Measurements from ENCODE around the gene ARMC2.
A peak's percentile ranks its signal among the peaks of the same experiment; 100 is the strongest.

ARMC2 gene

DNA sequence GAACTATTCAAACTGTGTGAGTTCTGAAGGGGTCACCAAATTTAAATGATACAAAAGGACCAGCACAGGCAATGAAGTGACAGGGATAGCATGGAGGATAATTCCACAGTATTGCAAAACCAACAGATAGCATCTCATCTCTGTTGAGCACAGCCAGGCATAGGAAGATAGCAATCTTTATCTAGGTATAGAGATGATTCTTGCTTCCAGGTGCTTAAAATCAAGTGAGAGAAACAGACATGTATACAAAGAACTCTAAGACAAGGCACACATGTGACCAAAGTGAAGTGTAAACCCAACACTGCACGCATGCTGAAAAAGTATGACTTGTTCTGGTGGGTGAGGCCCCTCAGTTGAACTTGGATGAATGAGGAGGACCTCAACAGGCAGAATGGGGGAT lies 48.4 kb upstream of the ARMC2 start:
- Histone ChIP-seq H3K9ac (ENCODE audit: low read depth, low read length, poor library complexity, severe bottlenecking) (peak overlapping the region; percentile 61), H3K4me1 (ENCODE audit: insufficient read depth, low read length, poor library complexity, severe bottlenecking) (peaks cover 57% of the 10 kb centered on the region), H3K4me3 (ENCODE audit: low read length, poor library complexity, severe bottlenecking) (peak overlapping the region; percentile 59), H4K20me1 (ENCODE audit: insufficient read depth, low read length, poor library complexity, severe bottlenecking) (no peaks in the 10 kb centered on the region), H3K9me3 (ENCODE audit: insufficient read depth, low read depth, low read length) (no peaks in the 10 kb centered on the region), H3K36me3 (ENCODE audit: insufficient read depth, low read length) (no peaks in the 10 kb centered on the region), H3K27me3 (ENCODE audit: insufficient read depth, low read length, poor library complexity, severe bottlenecking) (no peaks in the 10 kb centered on the region), H2AFZ (ENCODE audit: low read length) (0 out of 2 replicates have a peak overlapping the region, but pooled peaks have one; percentile 12), H3K79me2 (ENCODE audit: insufficient read depth, low read length) (no peaks in the 10 kb centered on the region), H3F3A (ENCODE audit: low read depth) (peaks cover 21% of the 10 kb centered on the region), H3K4me2 (ENCODE audit: low read depth, low read length, poor library complexity, severe bottlenecking) (peak overlapping the region; percentile 75), H3K9me2 (replicated peaks; ENCODE audit: low read depth, low read length) (no peaks in the 10 kb centered on the region)
- TF ChIP-seq EZH2phosphoT487 (IDR thresholded peaks at IDR 0.05; ENCODE audit: borderline replicate concordance): no peak
- TF ChIP-seq, protein P1, sequence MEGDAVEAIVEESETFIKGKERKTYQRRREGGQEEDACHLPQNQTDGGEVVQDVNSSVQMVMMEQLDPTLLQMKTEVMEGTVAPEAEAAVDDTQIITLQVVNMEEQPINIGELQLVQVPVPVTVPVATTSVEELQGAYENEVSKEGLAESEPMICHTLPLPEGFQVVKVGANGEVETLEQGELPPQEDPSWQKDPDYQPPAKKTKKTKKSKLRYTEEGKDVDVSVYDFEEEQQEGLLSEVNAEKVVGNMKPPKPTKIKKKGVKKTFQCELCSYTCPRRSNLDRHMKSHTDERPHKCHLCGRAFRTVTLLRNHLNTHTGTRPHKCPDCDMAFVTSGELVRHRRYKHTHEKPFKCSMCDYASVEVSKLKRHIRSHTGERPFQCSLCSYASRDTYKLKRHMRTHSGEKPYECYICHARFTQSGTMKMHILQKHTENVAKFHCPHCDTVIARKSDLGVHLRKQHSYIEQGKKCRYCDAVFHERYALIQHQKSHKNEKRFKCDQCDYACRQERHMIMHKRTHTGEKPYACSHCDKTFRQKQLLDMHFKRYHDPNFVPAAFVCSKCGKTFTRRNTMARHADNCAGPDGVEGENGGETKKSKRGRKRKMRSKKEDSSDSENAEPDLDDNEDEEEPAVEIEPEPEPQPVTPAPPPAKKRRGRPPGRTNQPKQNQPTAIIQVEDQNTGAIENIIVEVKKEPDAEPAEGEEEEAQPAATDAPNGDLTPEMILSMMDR (conservative IDR thresholded peaks at IDR 0.05; ENCODE audit: low read length): no peak

DNA sequence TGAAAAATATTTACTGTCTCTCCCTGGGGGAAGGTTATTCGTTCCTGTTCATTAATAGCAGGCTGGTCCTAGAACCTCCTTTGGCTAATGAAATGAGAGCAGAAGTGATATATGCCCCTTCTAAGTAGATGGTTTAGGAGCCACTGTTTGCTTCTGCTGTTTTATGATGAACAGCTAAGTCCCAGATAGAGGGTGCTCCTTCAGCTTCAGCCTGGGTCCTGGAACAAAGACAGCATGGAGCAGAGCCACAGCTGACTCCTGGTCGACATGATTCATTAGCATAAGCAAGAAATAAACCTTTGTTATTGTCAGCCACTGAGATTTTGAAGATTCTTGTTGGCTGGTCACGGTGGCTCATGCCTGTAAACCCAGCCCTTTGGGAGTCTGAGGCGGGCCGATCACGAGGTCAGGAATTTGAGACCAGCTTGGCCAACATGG lies 47.8 kb upstream of the ARMC2 start:
- no peaks in the 10 kb centered on the region for H3K9me2 ChIP-seq (replicated peaks; ENCODE audit: low read depth, low read length)
- H4K20me1 ChIP-seq (ENCODE audit: insufficient read depth, low read length, poor library complexity, severe bottlenecking): no peaks in the 10 kb centered on the region
- H2AFZ ChIP-seq (ENCODE audit: low read length): 0 out of 2 replicates have a peak overlapping the region, but pooled peaks have one; percentile 12
- no peaks in the 10 kb centered on the region for H3K79me2 ChIP-seq (ENCODE audit: insufficient read depth, low read length)
- no peaks in the 10 kb centered on the region for H3K9me3 ChIP-seq (ENCODE audit: insufficient read depth, low read depth, low read length)
- H3K4me2 ChIP-seq (ENCODE audit: low read depth, low read length, poor library complexity, severe bottlenecking): peak overlapping the region; percentile 75
- peaks cover 21% of the 10 kb centered on the region for H3F3A ChIP-seq (ENCODE audit: low read depth)
- H3K9ac ChIP-seq (ENCODE audit: low read depth, low read length, poor library complexity, severe bottlenecking): peak overlapping the region; percentile 61
- TF ChIP-seq EZH2phosphoT487 (IDR thresholded peaks at IDR 0.05; ENCODE audit: borderline replicate concordance): no peak
- TF ChIP-seq, protein P1 (conservative IDR thresholded peaks at IDR 0.05; ENCODE audit: low read length): no peak
- peaks cover 57% of the 10 kb centered on the region for H3K4me1 ChIP-seq (ENCODE audit: insufficient read depth, low read length, poor library complexity, severe bottlenecking)
- no peaks in the 10 kb centered on the region for H3K27me3 ChIP-seq (ENCODE audit: insufficient read depth, low read length, poor library complexity, severe bottlenecking)
- no peaks in the 10 kb centered on the region for H3K36me3 ChIP-seq (ENCODE audit: insufficient read depth, low read length)
- no peak overlapping the region for H3K4me3 ChIP-seq (ENCODE audit: low read length, poor library complexity, severe bottlenecking)

DNA sequence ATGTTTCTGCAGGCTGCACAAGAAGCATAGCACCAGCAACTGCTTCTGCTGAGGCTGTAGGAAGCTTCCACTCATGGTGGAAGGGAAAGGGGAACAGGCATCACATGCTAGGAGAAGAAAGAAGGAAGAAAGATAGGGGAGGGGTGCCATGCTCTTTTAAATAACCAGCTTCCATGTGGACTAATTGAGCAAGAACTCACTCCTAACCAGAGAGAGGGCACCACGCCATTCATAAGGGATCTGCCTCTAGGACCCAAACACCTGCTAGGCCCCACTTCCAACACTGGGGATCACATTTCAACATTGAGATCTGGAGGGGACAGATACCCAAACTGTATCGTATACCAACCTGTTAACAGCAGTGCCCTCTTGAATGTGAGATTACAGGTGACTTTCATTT lies 46.9 kb upstream of the ARMC2 start:
- Histone ChIP-seq H3K9me2 (replicated peaks; ENCODE audit: low read depth, low read length) (no peaks in the 10 kb centered on the region), H3K27me3 (ENCODE audit: insufficient read depth, low read length, poor library complexity, severe bottlenecking) (no peaks in the 10 kb centered on the region), H2AFZ (ENCODE audit: low read length) (peak overlapping the region; percentile 29; the same call in 1 of the 2 replicates), H3K9me3 (ENCODE audit: insufficient read depth, low read depth, low read length) (no peaks in the 10 kb centered on the region), H3K36me3 (ENCODE audit: insufficient read depth, low read length) (no peaks in the 10 kb centered on the region), H3F3A (ENCODE audit: low read depth) (peaks cover 21% of the 10 kb centered on the region), H3K4me1 (ENCODE audit: insufficient read depth, low read length, poor library complexity, severe bottlenecking) (peaks cover 56% of the 10 kb centered on the region), H3K79me2 (ENCODE audit: insufficient read depth, low read length) (no peaks in the 10 kb centered on the region), H3K4me2 (ENCODE audit: low read depth, low read length, poor library complexity, severe bottlenecking) (peak overlapping the region; percentile 16), H4K20me1 (ENCODE audit: insufficient read depth, low read length, poor library complexity, severe bottlenecking) (no peaks in the 10 kb centered on the region), H3K9ac (ENCODE audit: low read depth, low read length, poor library complexity, severe bottlenecking) (no peak overlapping the region), H3K4me3 (ENCODE audit: low read length, poor library complexity, severe bottlenecking) (no peak overlapping the region)
- TF ChIP-seq, protein P1 (conservative IDR thresholded peaks at IDR 0.05; ENCODE audit: low read length): no peak
